Vagina (tissue), 2 donors: ENCODE measurements around the gene USP46. TPM values are rescaled to one million over a fixed set of nuclear protein-coding genes. Genes with fewer than 3 reads are reported as not detected.

Source experiments
- DNase-seq, 2 donors: peaks; one replicate each; pipeline ENCODE4 v3.0.0-alpha.2; 2017; ENCODE audit errors: extremely low spot score in 2 of 2
- H3K27ac ChIP-seq: fragments of 200-600 bp; sonication (generic); one replicate; pipeline ENCODE4 v1.5.1; 2019
- H3K27me3 ChIP-seq: fragments of 200-600 bp; sonication (generic); one replicate; pipeline ENCODE4 v1.5.1; 2019
- H3K36me3 ChIP-seq, 2 donors: fragments of 200-600 bp; sonication (generic); one replicate each; pipeline ENCODE4 v1.5.1; 2017 to 2019
- H3K4me1 ChIP-seq: fragments of 200-600 bp; sonication (generic); one replicate; pipeline ENCODE4 v1.5.1; 2019
- H3K4me3 ChIP-seq, 2 donors: fragments of 200-600 bp; sonication (generic); 1 replicate in 1 of 2; 2 replicates in 1 of 2; pipeline ENCODE4 v1.5.1; 2016 to 2019
- H3K9me3 ChIP-seq: fragments of 200-600 bp; sonication (generic); one replicate; pipeline ENCODE4 v1.5.1; 2019
- POLR2A ChIP-seq, 2 donors: fragments of 450-650 bp; IDR thresholded peaks; one replicate each; pipeline ENCODE4 v1.6.1; 2017; ENCODE audit warnings: antibody characterized with exemption in 2 of 2, mild to moderate bottlenecking in 2 of 2, moderate library complexity in 2 of 2
- POLR2AphosphoS5 ChIP-seq, 2 donors: sonication (generic); formaldehyde crosslinking; IDR thresholded peaks; one replicate each; pipeline ENCODE4 v1.9.0; 2017; ENCODE audit warnings: antibody characterized with exemption in 2 of 2, mild to moderate bottlenecking in 2 of 2, low read depth in 1 of 2; ENCODE audit not compliant: insufficient read depth in 1 of 2
- intact Hi-C: fragments of 100-400 bp; cut with DNase I; formaldehyde crosslinking; loops from one replicate; pipeline ENCODE4 v1.15.1; 2023
- total RNA-seq: library from RNA; depleted of rRNA; stranded (reverse); fragments of >200 nt; gene quantifications from one replicate; pipeline ENCODE4 v1.2.3, GENCODE V29; 2016
- TF ChIP-seq, protein P1 (sequence below), 3 experiments: fragments of 450-650 bp in 2 of 3; fragments of 200-600 bp in 1 of 3; sonication (generic) in 1 of 3; IDR thresholded peaks; one replicate each; pipeline ENCODE4 v1.5.1; 2017 to 2019; ENCODE audit warnings: antibody characterized with exemption in 3 of 3, mild to moderate bottlenecking in 2 of 3, moderate library complexity in 2 of 3

Gene USP46
- total RNA-seq, 1 donor from 2014 or later: 10.6 TPM

GRCh38 chr4:52619591-52619931 is 39.5 kb downstream of the USP46 start:
- no peaks in the 10 kb centered on the region for H3K36me3 ChIP-seq
- no peak overlapping the region for H3K4me3 ChIP-seq
- no peaks in the 10 kb centered on the region for H3K9me3 ChIP-seq
- no peaks in the 10 kb centered on the region for H3K4me1 ChIP-seq
- H3K27ac ChIP-seq: no peak overlapping the region
- H3K27me3 ChIP-seq: no peaks in the 10 kb centered on the region
- intact Hi-C loops: no loop called here
- TF ChIP-seq, protein P1, sequence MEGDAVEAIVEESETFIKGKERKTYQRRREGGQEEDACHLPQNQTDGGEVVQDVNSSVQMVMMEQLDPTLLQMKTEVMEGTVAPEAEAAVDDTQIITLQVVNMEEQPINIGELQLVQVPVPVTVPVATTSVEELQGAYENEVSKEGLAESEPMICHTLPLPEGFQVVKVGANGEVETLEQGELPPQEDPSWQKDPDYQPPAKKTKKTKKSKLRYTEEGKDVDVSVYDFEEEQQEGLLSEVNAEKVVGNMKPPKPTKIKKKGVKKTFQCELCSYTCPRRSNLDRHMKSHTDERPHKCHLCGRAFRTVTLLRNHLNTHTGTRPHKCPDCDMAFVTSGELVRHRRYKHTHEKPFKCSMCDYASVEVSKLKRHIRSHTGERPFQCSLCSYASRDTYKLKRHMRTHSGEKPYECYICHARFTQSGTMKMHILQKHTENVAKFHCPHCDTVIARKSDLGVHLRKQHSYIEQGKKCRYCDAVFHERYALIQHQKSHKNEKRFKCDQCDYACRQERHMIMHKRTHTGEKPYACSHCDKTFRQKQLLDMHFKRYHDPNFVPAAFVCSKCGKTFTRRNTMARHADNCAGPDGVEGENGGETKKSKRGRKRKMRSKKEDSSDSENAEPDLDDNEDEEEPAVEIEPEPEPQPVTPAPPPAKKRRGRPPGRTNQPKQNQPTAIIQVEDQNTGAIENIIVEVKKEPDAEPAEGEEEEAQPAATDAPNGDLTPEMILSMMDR (IDR thresholded peaks at IDR 0.05): no peak
- TF ChIP-seq POLR2AphosphoS5 (IDR thresholded peaks at IDR 0.05; ENCODE audit: insufficient read depth in 1 of 2, low read depth in 1 of 2) (no peak), POLR2A (IDR thresholded peaks at IDR 0.05) (no peak)
- no peak for DNase-seq

DNA sequence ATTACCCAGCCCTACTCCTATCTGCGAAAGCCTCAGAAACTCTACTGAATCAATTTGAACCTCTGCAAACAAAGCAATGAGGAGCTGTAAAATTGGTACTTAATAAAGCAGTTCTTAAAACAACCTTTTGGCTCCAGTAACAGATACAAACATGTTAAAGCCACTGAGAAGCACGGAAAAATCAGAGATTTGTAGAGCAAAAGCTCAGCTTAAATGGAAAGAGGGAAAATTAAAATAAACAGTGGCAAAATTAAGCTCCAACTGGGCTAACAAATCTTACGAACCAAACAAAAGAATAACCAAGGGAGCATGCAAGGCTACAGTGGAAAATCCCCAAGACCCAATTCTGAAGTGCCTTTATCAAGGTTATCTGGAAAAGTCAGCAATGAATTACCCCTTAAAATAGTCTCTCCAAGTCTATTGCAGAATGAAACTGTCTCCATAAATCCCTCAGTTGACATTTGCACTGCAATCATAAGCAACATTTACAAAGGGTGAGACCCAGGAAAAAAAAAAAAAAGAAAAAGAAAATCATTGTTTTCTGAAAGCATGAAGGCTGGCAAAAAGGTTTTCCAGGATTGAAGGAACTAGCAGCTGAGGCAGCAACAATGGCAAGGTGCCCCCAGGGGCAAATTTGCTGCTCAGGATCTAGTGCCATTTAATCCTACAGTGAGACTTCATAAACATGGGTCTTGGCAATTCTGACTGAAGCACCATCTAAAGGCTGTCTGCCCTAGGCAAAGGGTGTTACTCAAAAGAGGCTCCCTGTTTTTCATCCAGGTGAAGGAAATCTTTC is 40.1 kb downstream of the USP46 start:
- Histone ChIP-seq H3K4me1 (no peaks in the 10 kb centered on the region), H3K27ac (no peak overlapping the region), H3K36me3 (no peaks in the 10 kb centered on the region), H3K9me3 (no peaks in the 10 kb centered on the region), H3K4me3 (no peak overlapping the region), H3K27me3 (no peaks in the 10 kb centered on the region)
- DNase-seq: no peak
- no peak for TF ChIP-seq POLR2A (IDR thresholded peaks at IDR 0.05)
- TF ChIP-seq, protein P1 (IDR thresholded peaks at IDR 0.05): no peak
- TF ChIP-seq POLR2AphosphoS5 (IDR thresholded peaks at IDR 0.05; ENCODE audit: insufficient read depth in 1 of 2, low read depth in 1 of 2): no peak
- intact Hi-C loops: no loop called here

GRCh38 chr4:52617336-52618020 is 41.6 kb downstream of the USP46 start:
- Histone ChIP-seq H3K9me3 (no peaks in the 10 kb centered on the region), H3K27me3 (no peaks in the 10 kb centered on the region), H3K4me3 (no peak overlapping the region), H3K36me3 (no peaks in the 10 kb centered on the region), H3K4me1 (no peaks in the 10 kb centered on the region), H3K27ac (no peak overlapping the region)
- DNase-seq: no peak
- no peak for TF ChIP-seq POLR2A (IDR thresholded peaks at IDR 0.05)
- no peak for TF ChIP-seq POLR2AphosphoS5 (IDR thresholded peaks at IDR 0.05; ENCODE audit: insufficient read depth in 1 of 2, low read depth in 1 of 2)
- TF ChIP-seq, protein P1 (IDR thresholded peaks at IDR 0.05): no peak
- intact Hi-C loops: no loop called here

DNA sequence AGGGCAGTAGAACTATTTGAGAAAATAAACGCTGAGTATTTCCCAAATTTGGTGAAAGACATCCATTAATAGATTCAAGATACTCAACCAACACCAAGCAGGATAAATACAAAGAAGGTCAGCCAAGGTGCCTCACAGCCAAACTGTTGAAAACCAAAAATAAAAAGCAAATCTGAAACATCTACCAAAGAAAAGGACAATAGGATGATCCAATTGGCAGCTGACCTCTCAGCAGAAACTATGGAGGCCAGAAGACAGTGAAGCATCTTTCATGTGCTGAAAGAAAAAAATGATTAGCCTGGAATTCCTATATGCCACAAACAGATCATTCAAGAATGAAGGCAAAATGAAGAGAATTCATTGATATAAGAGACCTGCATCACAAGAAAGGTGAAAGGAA is 44.9 kb downstream of the USP46 start:
- intact Hi-C loops: no loop called here
- Histone ChIP-seq H3K4me3 (no peak overlapping the region), H3K4me1 (no peaks in the 10 kb centered on the region), H3K9me3 (no peaks in the 10 kb centered on the region), H3K27me3 (no peaks in the 10 kb centered on the region), H3K27ac (no peak overlapping the region), H3K36me3 (peaks cover 0 to 5% of the 10 kb centered on the region in 2 donors)
- no peak for TF ChIP-seq POLR2AphosphoS5 (IDR thresholded peaks at IDR 0.05; ENCODE audit: insufficient read depth in 1 of 2, low read depth in 1 of 2)
- TF ChIP-seq, protein P1 (IDR thresholded peaks at IDR 0.05): no peak
- no peak for TF ChIP-seq POLR2A (IDR thresholded peaks at IDR 0.05)
- no peak for DNase-seq

DNA sequence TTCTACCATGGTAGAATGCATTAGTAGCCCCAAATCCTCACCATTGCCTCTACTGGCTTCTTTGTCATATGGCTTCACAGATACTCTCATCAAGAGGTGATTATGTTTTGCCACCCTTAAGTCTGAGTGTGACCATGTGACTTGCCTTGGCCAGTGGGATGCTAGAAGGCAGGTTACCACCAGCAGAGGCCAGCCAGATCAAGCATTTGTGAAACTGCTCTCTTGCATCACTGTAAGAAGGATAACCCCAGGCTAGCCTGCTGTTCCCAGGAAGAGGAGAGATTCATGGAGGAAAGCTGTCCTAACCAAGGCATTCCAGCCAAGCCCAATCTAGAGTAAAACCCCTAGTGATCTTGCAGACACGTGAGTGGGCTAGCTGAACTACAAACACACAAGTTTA is 46.8 kb downstream of the USP46 start:
- Histone ChIP-seq H3K27me3 (no peaks in the 10 kb centered on the region), H3K36me3 (peaks cover 0 to 6% of the 10 kb centered on the region in 2 donors), H3K27ac (no peak overlapping the region), H3K9me3 (no peaks in the 10 kb centered on the region), H3K4me3 (no peak overlapping the region), H3K4me1 (no peaks in the 10 kb centered on the region)
- no peak for TF ChIP-seq POLR2A (IDR thresholded peaks at IDR 0.05)
- TF ChIP-seq, protein P1 (IDR thresholded peaks at IDR 0.05): no peak
- no peak for TF ChIP-seq POLR2AphosphoS5 (IDR thresholded peaks at IDR 0.05; ENCODE audit: insufficient read depth in 1 of 2, low read depth in 1 of 2)
- DNase-seq: no peak
- intact Hi-C loops: no loop called here
